Measurements from ENCODE around the gene DMRTC2. TPM values are rescaled to one million over a fixed set of nuclear protein-coding genes. Genes with fewer than 3 reads are reported as not detected.
A peak's percentile ranks its signal among the peaks of the same experiment; 100 is the strongest.

DMRTC2 gene
- total RNA-seq, 1 experiment from 2014 or later = not detected

DNA sequence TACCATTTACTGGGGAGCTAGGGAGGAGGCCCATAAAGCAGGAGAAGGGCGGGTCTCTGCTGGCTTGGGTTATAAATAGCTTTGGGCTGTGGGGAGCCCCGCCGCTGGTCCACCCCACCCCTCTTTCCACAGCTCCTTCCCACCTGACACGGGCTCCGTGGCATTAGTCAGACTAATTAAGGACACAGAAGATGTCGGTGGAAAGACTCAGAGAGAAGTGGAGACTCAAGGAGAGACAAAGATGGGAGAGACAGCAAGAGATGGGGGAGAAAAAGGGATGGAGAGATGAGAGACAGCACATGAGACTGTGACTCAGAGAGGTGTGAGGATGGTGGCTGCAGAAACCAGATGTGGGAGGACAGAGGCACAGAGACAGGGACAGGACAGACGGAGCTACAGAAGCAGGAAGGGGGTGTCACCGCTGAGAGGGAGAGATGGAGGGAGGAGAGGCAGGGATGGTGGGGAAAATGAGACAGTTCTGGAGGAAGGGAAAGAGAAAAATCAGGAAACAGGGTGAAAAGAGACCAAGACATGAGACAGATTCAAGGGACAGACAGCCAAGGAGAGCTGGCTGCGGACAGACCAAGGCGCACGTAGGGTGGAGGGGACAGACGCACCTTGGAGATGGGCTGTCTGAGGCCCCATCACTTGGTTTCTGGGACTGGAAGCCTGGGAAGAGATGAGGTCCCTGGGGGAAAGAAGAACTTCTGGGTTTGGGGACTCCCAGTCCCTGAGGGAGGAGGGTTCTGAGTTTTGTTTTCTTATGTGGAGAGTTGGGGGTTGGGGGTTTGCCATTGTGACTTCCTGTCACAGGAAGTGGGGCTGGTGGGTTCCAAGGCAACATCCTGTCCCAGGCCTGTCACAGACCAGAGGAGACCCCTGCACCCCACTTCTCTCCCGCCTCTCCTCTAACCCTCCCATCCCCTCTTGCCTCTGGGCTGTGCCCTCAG is 42.2 kb downstream of the DMRTC2 start:
- Histone ChIP-seq H4K20me1 (ENCODE audit: insufficient read depth) (peaks cover 14% of the 10 kb centered on the region), H3K4me1 (replicated peaks; ENCODE audit: insufficient read depth) (peaks cover 31% of the 10 kb centered on the region), H3K9me2 (ENCODE audit: insufficient read depth) (no peaks in the 10 kb centered on the region), H3K36me3 (ENCODE audit: low read depth) (peaks cover 13% of the 10 kb centered on the region; the same call in 1 of the 2 replicates), H3K79me2 (ENCODE audit: low read depth) (peaks cover 40% of the 10 kb centered on the region), H2AFZ (no peak overlapping the region), H3F3A (ENCODE audit: insufficient read depth, low read depth) (peaks cover 27% of the 10 kb centered on the region), H3K9me3 (ENCODE audit: insufficient read depth, low read depth) (no peaks in the 10 kb centered on the region), H3K27me3 (ENCODE audit: insufficient read depth, low read depth) (no peaks in the 10 kb centered on the region), H3K27ac (peak overlapping the region; percentile 45; the same call in 1 of the 2 replicates), H3K4me3 (peak overlapping the region; percentile 40; the same call in 1 of the 2 replicates), H3K4me2 (peak overlapping the region; percentile 83)
- DNase-seq = no peak
- CTCF ChIA-PET = interaction anchor here (0.6 to 0.9 kb wide), 3 partner anchors 14 to 323 kb away, joined by 3 to 4 read pairs (median 3); no protein-coding TSS in a partner anchor
- TF ChIP-seq EZH2 (IDR thresholded peaks at IDR 0.05; ENCODE audit: low read depth) (no peak), CTCF (conservative IDR thresholded peaks at IDR 0.05) (no peak)
- POLR2A ChIA-PET (ENCODE audit: unreplicated experiment) = interaction anchor here (0.6 to 0.7 kb wide), 2 partner anchors 28 to 1867 kb away, joined by 3 read pairs; partner anchors contain the start of gene SMG9
- intact Hi-C loops (cut with micrococcal nuclease; ENCODE audit: unreplicated experiment) = loop anchor here (2.0 to 5.0 kb wide), 2 partner anchors 70 to 190 kb away; partner anchors contain the start of gene ZNF574
- no TSS peak for BruUV-seq (replicated peaks)

DNA sequence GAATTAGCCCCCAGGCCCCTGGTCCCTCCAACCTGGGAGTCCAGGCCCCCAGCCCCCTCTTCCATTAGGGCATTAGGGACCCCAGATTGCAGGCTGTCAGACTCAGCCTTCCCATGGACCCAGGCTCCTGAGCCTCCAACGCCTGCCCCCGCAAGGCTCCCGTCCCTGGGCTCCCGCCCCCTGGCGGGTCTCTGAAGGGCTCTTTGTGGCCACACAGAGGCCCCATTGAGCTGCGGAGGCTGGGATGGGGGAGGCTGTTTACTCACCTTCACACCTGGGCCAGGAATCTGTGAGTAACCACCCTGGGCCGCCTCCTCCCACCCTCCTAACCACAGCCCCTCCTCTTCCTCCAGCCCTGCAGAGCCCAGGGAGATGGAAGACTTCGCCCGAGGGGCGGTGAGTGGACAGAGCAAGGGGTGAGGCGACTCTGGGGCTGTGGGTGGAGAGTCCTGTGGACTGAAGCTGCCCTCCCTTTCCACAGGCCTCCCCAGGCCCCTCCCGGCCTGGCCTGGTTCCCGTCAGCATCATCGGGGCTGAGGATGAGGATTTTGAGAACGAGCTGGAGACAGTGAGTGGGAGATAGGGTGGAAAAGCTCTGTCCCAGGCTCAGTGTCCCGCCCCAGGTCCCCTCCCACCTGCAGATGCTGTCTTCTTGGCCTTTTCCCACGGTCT is 43.0 kb downstream of the DMRTC2 start:
- Histone ChIP-seq H3K79me2 (ENCODE audit: low read depth) (peaks cover 40% of the 10 kb centered on the region), H3F3A (ENCODE audit: insufficient read depth, low read depth) (peaks cover 19% of the 10 kb centered on the region), H3K4me3 (peak overlapping the region; percentile 40; the same call in 1 of the 2 replicates), H3K9me3 (ENCODE audit: insufficient read depth, low read depth) (no peaks in the 10 kb centered on the region), H3K4me1 (replicated peaks; ENCODE audit: insufficient read depth) (peaks cover 31% of the 10 kb centered on the region), H3K9me2 (ENCODE audit: insufficient read depth) (no peaks in the 10 kb centered on the region), H2AFZ (no peak overlapping the region), H3K27ac (peak overlapping the region; percentile 45; the same call in 1 of the 2 replicates), H3K4me2 (peak overlapping the region; percentile 83), H4K20me1 (ENCODE audit: insufficient read depth) (peaks cover 19% of the 10 kb centered on the region), H3K36me3 (ENCODE audit: low read depth) (peaks cover 13% of the 10 kb centered on the region; the same call in 1 of the 2 replicates), H3K27me3 (ENCODE audit: insufficient read depth, low read depth) (no peaks in the 10 kb centered on the region)
- BruUV-seq (replicated peaks) = no TSS peak
- peak; percentile 93 to 97 for DNase-seq
- ChIA-PET CTCF (interaction anchor here (0.5 to 0.9 kb wide), 7 partner anchors 15 to 289 kb away, joined by 3 to 5 read pairs (median 3); no protein-coding TSS in a partner anchor), POLR2A (ENCODE audit: unreplicated experiment) (interaction anchor here (0.6 to 0.7 kb wide), 3 partner anchors 15 to 20 kb away, joined by 4 to 8 read pairs (median 4); no protein-coding TSS in a partner anchor)
- TF ChIP-seq EZH2 (IDR thresholded peaks at IDR 0.05; ENCODE audit: low read depth) (no peak), CTCF (conservative IDR thresholded peaks at IDR 0.05) (peak; percentile 67)
- intact Hi-C loops (cut with micrococcal nuclease; ENCODE audit: unreplicated experiment) = loop anchor here (2.0 to 5.0 kb wide), 3 partner anchors 47 to 189 kb away; partner anchors contain the start of gene ZNF574

GRCh38 chr19:41888926-41889325 is 44.1 kb downstream of the DMRTC2 start:
- Histone ChIP-seq H3K9me2 (ENCODE audit: insufficient read depth) (no peaks in the 10 kb centered on the region), H3K27ac (no peak overlapping the region), H3K79me2 (ENCODE audit: low read depth) (peaks cover 35% of the 10 kb centered on the region), H2AFZ (no peak overlapping the region), H3K4me1 (replicated peaks; ENCODE audit: insufficient read depth) (peaks cover 31% of the 10 kb centered on the region), H3K4me2 (no peak overlapping the region), H4K20me1 (ENCODE audit: insufficient read depth) (peaks cover 19% of the 10 kb centered on the region), H3K27me3 (ENCODE audit: insufficient read depth, low read depth) (no peaks in the 10 kb centered on the region), H3K9me3 (ENCODE audit: insufficient read depth, low read depth) (no peaks in the 10 kb centered on the region), H3F3A (ENCODE audit: insufficient read depth, low read depth) (peaks cover 11% of the 10 kb centered on the region; the same call in 1 of the 2 replicates), H3K4me3 (no peak overlapping the region), H3K36me3 (ENCODE audit: low read depth) (peaks cover 13% of the 10 kb centered on the region; the same call in 1 of the 2 replicates)
- CTCF ChIA-PET = no interaction called here
- no TSS peak for BruUV-seq (replicated peaks)
- DNase-seq = no peak
- intact Hi-C loops (cut with micrococcal nuclease; ENCODE audit: unreplicated experiment) = loop anchor here (2.0 to 5.0 kb wide), 2 partner anchors 46 to 188 kb away; partner anchors contain the start of gene ZNF574
- no peak for TF ChIP-seq EZH2 (IDR thresholded peaks at IDR 0.05; ENCODE audit: low read depth)
- TF ChIP-seq CTCF (conservative IDR thresholded peaks at IDR 0.05) = no peak
- POLR2A ChIA-PET (ENCODE audit: unreplicated experiment) = no interaction called here

Measured in PC-9 (cell line).